GM10266 (cell line): Measurements from ENCODE around the gene CELF4.
"Not testable (repeated sequence)": the region's sequence is repeated elsewhere in the genome, so short reads cannot be mapped to it uniquely, and the experiment has no call there.

ENCODE experiments used
- DNase-seq: peaks from one replicate; pipeline ENCODE4 v3.0.0; 2012; ENCODE audit errors: extremely low spot score
- CTCF ChIP-seq: IDR thresholded peaks from 2 replicates; pipeline ENCODE4 v1.5.1; 2012; ENCODE audit warnings: mild to moderate bottlenecking, low read depth; ENCODE audit not compliant: control insufficient read depth, insufficient read depth; ENCODE audit errors: missing control alignments

CELF4 gene

GRCh38 chr18:37362158-37362890 lies 203.3 kb downstream of the CELF4 start:
- no peak for TF ChIP-seq CTCF

GRCh38 chr18:37361335-37362157 lies 204.1 kb downstream of the CELF4 start:
- DNase-seq = no peak

More at GRCh38 chr18:37362158-37362890, 203.3 kb downstream of the CELF4 start:
- no peak for DNase-seq

DNA sequence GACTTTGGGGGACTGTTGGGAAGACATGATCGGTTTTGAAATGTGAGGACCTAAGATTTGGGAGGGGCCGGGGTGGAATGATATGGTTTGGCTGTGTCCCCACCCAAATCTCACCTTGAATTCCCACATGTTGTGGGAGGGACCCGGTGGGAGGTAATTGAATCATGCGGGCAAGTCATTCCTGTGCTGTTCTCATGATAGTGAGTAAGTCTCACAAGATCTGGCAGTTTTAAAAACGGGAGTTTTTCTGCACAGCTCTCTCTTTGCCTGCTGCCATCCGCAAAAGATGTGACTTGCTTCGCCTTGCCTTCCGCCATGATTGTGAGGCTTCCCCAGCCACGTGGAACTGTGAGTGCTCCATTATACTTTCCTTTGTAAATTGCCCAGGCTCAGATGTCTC lies 207.5 kb downstream of the CELF4 start:
- not testable (repeated sequence) for DNase-seq

More at GRCh38 chr18:37361335-37362157, 204.1 kb downstream of the CELF4 start:
- no peak for TF ChIP-seq CTCF

DNA sequence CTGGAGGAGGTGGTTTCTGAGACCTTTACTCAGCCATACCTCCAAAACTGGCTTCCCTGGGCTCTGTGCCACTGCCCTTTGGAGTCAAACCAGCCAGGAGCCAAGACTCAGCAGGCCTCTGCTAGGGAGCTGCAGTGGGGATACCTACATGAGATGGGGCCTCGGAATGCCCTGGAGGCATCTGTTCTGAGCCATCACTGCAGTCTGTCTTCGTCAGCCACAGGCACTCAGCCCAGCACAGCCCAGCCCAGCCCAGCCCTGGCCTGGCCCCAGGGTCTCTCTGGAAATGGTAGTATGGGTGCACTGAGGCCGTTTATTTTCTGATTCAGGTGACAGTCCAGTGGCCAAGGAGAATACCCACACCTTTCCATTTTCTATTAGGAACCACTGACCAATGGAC lies 209.8 kb downstream of the CELF4 start:
- no peak for DNase-seq
- no peak for TF ChIP-seq CTCF

DNA sequence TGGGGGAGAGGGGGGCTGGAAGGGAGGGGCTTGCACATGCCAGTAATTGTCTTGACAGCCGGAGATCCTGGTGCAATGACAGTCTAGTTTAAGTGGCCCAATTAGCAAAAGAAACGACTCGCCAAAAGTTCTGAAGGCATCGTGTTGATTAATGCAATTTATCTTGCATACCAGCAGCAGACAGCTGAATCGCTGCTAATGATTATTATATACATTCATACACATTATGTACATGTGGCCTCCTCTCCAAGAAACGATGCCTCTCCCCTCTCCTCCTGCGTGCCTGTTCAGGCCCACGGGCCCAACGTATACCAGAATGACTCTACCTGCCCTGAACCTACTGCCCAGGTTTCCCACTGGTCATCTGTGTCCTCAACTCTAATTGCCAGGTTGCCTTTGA lies 214.5 kb downstream of the CELF4 start:
- no peak for DNase-seq

DNA sequence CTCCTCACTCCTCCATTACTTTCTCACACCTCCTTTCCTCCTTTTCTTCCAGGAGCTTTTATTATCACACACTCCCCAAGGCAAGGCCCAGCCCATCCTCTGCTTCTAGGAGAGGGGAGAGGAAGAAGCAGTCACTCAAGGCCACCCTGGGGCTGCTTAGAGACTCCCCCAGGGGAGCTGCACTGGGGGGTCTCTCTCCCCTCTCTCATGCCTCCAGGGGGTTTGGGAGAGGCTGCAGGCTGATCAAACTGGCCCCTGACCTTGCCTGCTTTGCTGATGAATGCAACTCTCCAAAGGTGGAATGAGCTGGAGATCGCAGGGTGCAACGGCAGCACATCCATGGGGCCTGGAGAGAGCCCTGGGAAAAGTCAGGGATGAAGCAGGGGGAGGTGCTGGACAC lies 216.9 kb downstream of the CELF4 start:
- DNase-seq = no peak
- TF ChIP-seq CTCF = no peak

More for the DNA sequence above, 214.5 kb downstream of the CELF4 start:
- TF ChIP-seq CTCF = no peak

GRCh38 chr18:37346048-37346447 lies 219.6 kb downstream of the CELF4 start:
- TF ChIP-seq CTCF = no peak

More at GRCh38 chr18:37346048-37346447, 219.6 kb downstream of the CELF4 start:
- DNase-seq = no peak
